ENCODE results near the gene MPDU1. TPM values are rescaled to one million over a fixed set of nuclear protein-coding genes. Genes with fewer than 3 reads are reported as not detected.
A peak's percentile ranks its signal among the peaks of the same experiment; 100 is the strongest.

The MPDU1 gene
- total and polyA plus RNA-seq, 2 of the 13 experiments (the other 11 are each of a cell fraction or from before 2014, with no cell fraction given): 112 to 167 TPM

DNA sequence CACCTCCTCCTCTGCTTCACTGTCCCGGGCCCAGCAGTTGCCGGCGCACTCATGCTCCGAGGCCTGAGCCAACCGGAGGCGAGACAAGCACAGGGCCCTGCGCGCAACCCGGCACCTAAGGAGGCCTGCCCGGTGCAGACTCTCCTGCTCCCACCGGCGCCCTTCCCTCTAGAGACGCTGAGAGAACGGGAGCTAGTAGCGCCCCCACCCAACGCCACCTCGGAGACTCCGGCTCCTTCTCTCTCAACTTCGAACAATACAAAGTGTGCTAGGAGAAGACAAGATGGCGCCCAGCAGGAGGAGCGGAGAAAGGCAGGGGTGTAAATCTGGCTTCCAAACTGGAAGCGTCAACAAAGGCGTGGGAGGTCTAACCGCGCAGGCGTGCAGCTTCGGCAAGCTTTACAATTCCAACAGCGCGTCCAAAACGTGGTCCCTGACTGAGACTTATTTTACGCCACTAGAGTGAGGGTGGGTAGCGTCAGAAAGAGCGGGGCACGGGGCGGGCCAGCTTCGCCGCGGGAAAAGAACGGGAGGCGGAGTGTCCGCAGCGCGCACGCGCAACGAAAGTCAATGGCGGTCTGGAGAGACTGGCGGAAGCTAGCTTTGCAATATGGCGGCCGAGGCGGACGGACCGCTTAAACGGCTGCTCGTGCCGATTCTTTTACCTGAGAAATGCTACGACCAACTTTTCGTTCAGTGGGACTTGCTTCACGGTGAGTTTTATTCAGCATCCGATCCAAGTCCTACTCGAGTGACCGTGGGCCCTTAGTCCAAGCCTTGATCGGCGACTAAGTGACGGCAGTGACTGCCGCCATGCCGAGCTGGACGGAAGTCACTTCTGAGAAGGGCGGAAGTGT, at the start of gene MPDU1 (continued):
- TF ChIP-seq ARID3A (IDR thresholded peaks at IDR 0.05; ENCODE audit: low read depth, low read length): no peak
- no peak for TF ChIP-seq IKZF1 (IDR thresholded peaks at IDR 0.05)
- 0 out of 2 replicates have a peak, but pooled peaks have one; percentile 19 for TF ChIP-seq RXRB (CRISPR knock-in tag; IDR thresholded peaks at IDR 0.05; ENCODE audit: borderline replicate concordance)
- no peak for TF ChIP-seq MTA1 (CRISPR knock-in tag; IDR thresholded peaks at IDR 0.05; ENCODE audit: borderline replicate concordance)
- no peak for TF ChIP-seq EHMT2 (IDR thresholded peaks at IDR 0.05; ENCODE audit: borderline replicate concordance, low read depth, low read length)
- peak; percentile 90 for TF ChIP-seq ZNF747 (CRISPR knock-in tag; IDR thresholded peaks at IDR 0.05; ENCODE audit: borderline replicate concordance)
- TF ChIP-seq NFATC3 (CRISPR knock-in tag; IDR thresholded peaks at IDR 0.05): peak; percentile 55; the same call in 1 of the 2 replicates
- TF ChIP-seq ZEB1 (IDR thresholded peaks at IDR 0.05; ENCODE audit: insufficient replicate concordance, low read depth): no peak
- peak; percentile 88 for TF ChIP-seq PHF20 (CRISPR knock-in tag; IDR thresholded peaks at IDR 0.05)
- no peak for TF ChIP-seq EEA1 (CRISPR knock-in tag; IDR thresholded peaks at IDR 0.05; ENCODE audit: borderline replicate concordance)
- TF ChIP-seq ZBTB14 (CRISPR knock-in tag; IDR thresholded peaks at IDR 0.05): peak; percentile 60
- TF ChIP-seq, protein P1, sequence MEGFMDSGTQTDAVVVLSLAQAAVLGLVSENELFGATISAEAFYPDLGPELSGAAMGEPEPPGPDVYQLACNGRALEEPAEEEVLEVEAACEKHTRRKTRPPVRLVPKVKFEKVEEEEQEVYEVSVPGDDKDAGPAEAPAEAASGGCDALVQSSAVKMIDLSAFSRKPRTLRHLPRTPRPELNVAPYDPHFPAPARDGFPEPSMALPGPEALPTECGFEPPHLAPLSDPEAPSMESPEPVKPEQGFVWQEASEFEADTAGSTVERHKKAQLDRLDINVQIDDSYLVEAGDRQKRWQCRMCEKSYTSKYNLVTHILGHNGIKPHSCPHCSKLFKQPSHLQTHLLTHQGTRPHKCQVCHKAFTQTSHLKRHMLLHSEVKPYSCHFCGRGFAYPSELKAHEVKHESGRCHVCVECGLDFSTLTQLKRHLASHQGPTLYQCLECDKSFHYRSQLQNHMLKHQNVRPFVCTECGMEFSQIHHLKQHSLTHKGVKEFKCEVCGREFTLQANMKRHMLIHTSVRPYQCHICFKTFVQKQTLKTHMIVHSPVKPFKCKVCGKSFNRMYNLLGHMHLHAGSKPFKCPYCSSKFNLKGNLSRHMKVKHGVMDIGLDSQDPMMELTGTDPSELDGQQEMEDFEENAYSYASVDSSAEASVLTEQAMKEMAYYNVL (CRISPR knock-in tag; IDR thresholded peaks at IDR 0.05; ENCODE audit: borderline replicate concordance): no peak
- no peak for TF ChIP-seq ZNF512 (CRISPR knock-in tag; IDR thresholded peaks at IDR 0.05)
- TF ChIP-seq, protein P2, sequence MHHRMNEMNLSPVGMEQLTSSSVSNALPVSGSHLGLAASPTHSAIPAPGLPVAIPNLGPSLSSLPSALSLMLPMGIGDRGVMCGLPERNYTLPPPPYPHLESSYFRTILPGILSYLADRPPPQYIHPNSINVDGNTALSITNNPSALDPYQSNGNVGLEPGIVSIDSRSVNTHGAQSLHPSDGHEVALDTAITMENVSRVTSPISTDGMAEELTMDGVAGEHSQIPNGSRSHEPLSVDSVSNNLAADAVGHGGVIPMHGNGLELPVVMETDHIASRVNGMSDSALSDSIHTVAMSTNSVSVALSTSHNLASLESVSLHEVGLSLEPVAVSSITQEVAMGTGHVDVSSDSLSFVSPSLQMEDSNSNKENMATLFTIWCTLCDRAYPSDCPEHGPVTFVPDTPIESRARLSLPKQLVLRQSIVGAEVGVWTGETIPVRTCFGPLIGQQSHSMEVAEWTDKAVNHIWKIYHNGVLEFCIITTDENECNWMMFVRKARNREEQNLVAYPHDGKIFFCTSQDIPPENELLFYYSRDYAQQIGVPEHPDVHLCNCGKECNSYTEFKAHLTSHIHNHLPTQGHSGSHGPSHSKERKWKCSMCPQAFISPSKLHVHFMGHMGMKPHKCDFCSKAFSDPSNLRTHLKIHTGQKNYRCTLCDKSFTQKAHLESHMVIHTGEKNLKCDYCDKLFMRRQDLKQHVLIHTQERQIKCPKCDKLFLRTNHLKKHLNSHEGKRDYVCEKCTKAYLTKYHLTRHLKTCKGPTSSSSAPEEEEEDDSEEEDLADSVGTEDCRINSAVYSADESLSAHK (CRISPR knock-in tag; IDR thresholded peaks at IDR 0.05; ENCODE audit: borderline replicate concordance): no peak
- TF ChIP-seq ZNF367 (CRISPR knock-in tag; IDR thresholded peaks at IDR 0.05; ENCODE audit: borderline replicate concordance): peak; percentile 70; the same call in 1 of the 2 replicates
- no peak for TF ChIP-seq ZNF780A (CRISPR knock-in tag; IDR thresholded peaks at IDR 0.05)
- TF ChIP-seq FIP1L1 (IDR thresholded peaks at IDR 0.05; ENCODE audit: borderline replicate concordance, insufficient read depth, low read depth, low read length): 0 out of 2 replicates have a peak, but pooled peaks have one; percentile 7
- TF ChIP-seq TCF12 (IDR thresholded peaks at IDR 0.05): no peak
- no peak for TF ChIP-seq TCF12 (CRISPR knock-in tag; IDR thresholded peaks at IDR 0.05)

Measured in HepG2 (cell line).